Heart left ventricle (tissue), 16 donors: Measurements from ENCODE around the gene OR5M3. TPM values are rescaled to one million over a fixed set of nuclear protein-coding genes. Genes with fewer than 3 reads are reported as not detected.

Source experiments
- ATAC-seq, 4 donors: fragments of 200-7000 bp; cut with Tn5 transposase; one replicate each; pipeline ENCODE4 v1.9.1; 2020 to 2022; ENCODE audit warnings: moderate library complexity in 4 of 4, mild to moderate bottlenecking in 3 of 4, moderate number of reproducible peaks in 1 of 4
- DNase-seq, 5 donors: peaks; one replicate each; pipeline ENCODE4 v3.0.0-alpha.2; 2020
- H3K27ac ChIP-seq, 12 donors: fragments of 200-600 bp; sonication (generic) in 4 of 12; one replicate each; pipeline versions ENCODE4 v1.5.0 to v1.8.0; 2016 to 2022; ENCODE audit warnings: mild to moderate bottlenecking in 2 of 12
- H3K27me3 ChIP-seq, 9 donors: fragments of 200-600 bp; sonication (generic) in 2 of 9; one replicate each; pipeline versions ENCODE4 v1.5.1 to v1.8.0; 2016 to 2022; ENCODE audit warnings: mild to moderate bottlenecking in 3 of 9
- H3K36me3 ChIP-seq, 9 donors: fragments of 200-600 bp; sonication (generic) in 2 of 9; one replicate each; pipeline versions ENCODE4 v1.5.0 to v1.8.0; 2018 to 2022; ENCODE audit warnings: mild to moderate bottlenecking in 2 of 9
- H3K4me1 ChIP-seq, 12 donors: fragments of 200-600 bp; sonication (generic) in 4 of 12; one replicate each; pipeline versions ENCODE4 v1.5.0 to v1.8.0; 2016 to 2022; ENCODE audit warnings: mild to moderate bottlenecking in 3 of 12
- H3K4me3 ChIP-seq, 12 donors: fragments of 200-600 bp; sonication (generic) in 4 of 12; one replicate each; pipeline versions ENCODE4 v1.5.0 to v1.8.0; 2017 to 2022; ENCODE audit warnings: mild to moderate bottlenecking in 9 of 12, moderate library complexity in 4 of 12
- H3K9me3 ChIP-seq, 12 donors: fragments of 200-600 bp; sonication (generic) in 4 of 12; one replicate each; pipeline versions ENCODE4 v1.5.0 to v1.8.0; 2016 to 2022; ENCODE audit warnings: mild to moderate bottlenecking in 1 of 12
- POLR2A ChIP-seq, 2 donors: fragments of 450-650 bp; IDR thresholded peaks; one replicate each; pipeline ENCODE4 v1.6.1; 2017; ENCODE audit warnings: antibody characterized with exemption in 2 of 2, mild to moderate bottlenecking in 2 of 2, moderate library complexity in 2 of 2
- WGBS, 4 donors: extraction: QIAGEN DNeasy Blood & Tissue Kit in 2 of 4; methylation state at CpG; one replicate each; pipeline versions ENCODE4 v1.1.5 to v1.1.7; 2013 to 2018; 5-methylcytosine and 5-hydroxymethylcytosine counted together
- intact Hi-C, 10 donors: fragments of 100-400 bp; cut with DNase I; formaldehyde crosslinking; loops; one replicate each; pipeline versions ENCODE4 v1.11.1 to v1.14.2; 2022
- polyA plus RNA-seq, 2 donors: library from polyadenylated mRNA; stranded (reverse); fragments of 200-250 nt; gene quantifications; one replicate each; pipeline ENCODE4 v1.2.3, GENCODE V29; 2013
- total RNA-seq, 9 donors: library from RNA; depleted of rRNA in 2 of 9; stranded (reverse); fragments of >200 nt in 2 of 9; fragmentation: NEBNext Ultra II Directional in 3 of 9; extraction: Animal tissue kit (Norgen Biotek cat#: 25700) in 3 of 9; gene quantifications; one replicate each; pipeline versions ENCODE4 v1.1.0 to v1.2.4, GENCODE V29; 2016 to 2023
- TF ChIP-seq, protein P1 (sequence below), 12 donors: fragments of 200-600 bp; sonication (generic) in 4 of 12; IDR thresholded peaks; one replicate each; pipeline versions ENCODE4 v1.5.0 to v1.8.0; 2018 to 2022; ENCODE audit warnings: antibody characterized with exemption in 12 of 12, mild to moderate bottlenecking in 5 of 12
- donor health status: ischemic (EF 13 %, LVEDD 7.1; RV severe dilation, severe dysfunction).
- donor health status: healthy with polysubstance abuse.
- donor health status: DM: no; HTN: yes; CAD: no.
- donor health status: DM: no; HTN: no; CAD: no.
- donor health status: ischemic (EF 25% LVEDD 6.9; RV normal size, moderate dysfunction).
- donor health status: ischemic (EF 25% LVEDD 5.7; RV mildly dilated, moderate dysfunction).
- donor health status: healthy.
- donor health status: DM: yes; HTN: yes; CAD: no.
- donor health status: ischemic (EF 35%, LVEDD 5.7; RV mildly dilated, moderate dysfunction).
- donor health status: nonischemic (EF 11% LVEDD 7.7; RV severe dilation, severe dysfunction).
- donor health status: DM: yes; HTN: yes; CAD: no.
- donor health status: PGD.
- donor health status: ischemic (EF 29% LVEDD 5.4; RV normal size, mild dysfunction).
- donor health status: nonischemic (EF 23%, LVEDD 6.1; RV moderate dilation, normal function).

Gene OR5M3
- total and polyA plus RNA-seq, 11 donors, result not detected

DNA sequence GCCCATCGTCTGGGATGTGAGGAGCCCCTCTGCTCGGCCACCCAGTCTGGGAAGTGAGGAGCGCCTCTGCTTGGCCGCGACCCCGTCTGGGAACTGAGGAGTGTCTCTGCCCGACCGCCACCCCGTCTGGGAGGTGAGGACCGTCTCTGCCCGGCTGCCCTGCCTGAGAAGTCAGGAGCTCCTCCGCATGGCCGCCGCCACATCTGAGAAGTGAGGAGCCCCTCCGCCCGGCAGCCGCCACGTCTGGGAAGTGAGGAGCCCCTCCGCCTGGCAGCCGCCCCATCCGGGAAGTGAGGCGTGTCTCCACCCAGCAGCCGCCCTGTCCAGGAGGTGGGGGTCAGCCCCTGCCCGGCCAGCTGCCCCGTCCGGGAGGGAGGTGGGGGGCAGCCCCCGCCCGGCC, 23.9 kb upstream of the OR5M3 start:
- no peak overlapping the region for H3K27ac ChIP-seq
- intact Hi-C loops, result no loop called here
- no peak overlapping the region for H3K4me3 ChIP-seq
- no peaks in the 10 kb centered on the region for H3K36me3 ChIP-seq
- DNase-seq (peak in 2 of 5 donors; percentile 6 to 61), ATAC-seq (no peak)
- TF ChIP-seq, protein P1, sequence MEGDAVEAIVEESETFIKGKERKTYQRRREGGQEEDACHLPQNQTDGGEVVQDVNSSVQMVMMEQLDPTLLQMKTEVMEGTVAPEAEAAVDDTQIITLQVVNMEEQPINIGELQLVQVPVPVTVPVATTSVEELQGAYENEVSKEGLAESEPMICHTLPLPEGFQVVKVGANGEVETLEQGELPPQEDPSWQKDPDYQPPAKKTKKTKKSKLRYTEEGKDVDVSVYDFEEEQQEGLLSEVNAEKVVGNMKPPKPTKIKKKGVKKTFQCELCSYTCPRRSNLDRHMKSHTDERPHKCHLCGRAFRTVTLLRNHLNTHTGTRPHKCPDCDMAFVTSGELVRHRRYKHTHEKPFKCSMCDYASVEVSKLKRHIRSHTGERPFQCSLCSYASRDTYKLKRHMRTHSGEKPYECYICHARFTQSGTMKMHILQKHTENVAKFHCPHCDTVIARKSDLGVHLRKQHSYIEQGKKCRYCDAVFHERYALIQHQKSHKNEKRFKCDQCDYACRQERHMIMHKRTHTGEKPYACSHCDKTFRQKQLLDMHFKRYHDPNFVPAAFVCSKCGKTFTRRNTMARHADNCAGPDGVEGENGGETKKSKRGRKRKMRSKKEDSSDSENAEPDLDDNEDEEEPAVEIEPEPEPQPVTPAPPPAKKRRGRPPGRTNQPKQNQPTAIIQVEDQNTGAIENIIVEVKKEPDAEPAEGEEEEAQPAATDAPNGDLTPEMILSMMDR (IDR thresholded peaks at IDR 0.05), result no peak
- no peak for TF ChIP-seq POLR2A (IDR thresholded peaks at IDR 0.05)
- no peaks in the 10 kb centered on the region for H3K9me3 ChIP-seq
- H3K27me3 ChIP-seq, result no peaks in the 10 kb centered on the region
- H3K4me1 ChIP-seq, result no peaks in the 10 kb centered on the region
- WGBS, 4 donors, result 96 to 100% (median 98%) methylated on average over 4 to 28 of the region's 28 CpGs

DNA sequence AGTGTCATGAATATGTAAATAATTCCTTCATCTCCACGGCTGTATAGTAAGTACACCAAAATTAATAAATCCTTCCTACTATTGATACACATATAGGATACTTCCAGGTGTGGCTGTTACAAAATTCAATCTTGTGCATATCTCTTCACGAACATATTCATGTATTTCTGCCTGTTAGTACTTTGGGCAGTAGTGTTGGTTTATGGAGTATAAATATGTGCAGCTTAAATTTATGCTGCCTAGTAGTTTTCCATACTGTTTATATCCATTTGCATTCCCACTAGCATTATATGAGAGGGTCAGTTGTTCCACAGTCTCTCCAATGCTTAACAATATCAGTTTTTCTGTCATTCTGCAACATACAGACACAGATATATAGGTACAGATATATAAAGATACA, 22.0 kb upstream of the OR5M3 start:
- H3K4me3 ChIP-seq, result no peak overlapping the region

DNA sequence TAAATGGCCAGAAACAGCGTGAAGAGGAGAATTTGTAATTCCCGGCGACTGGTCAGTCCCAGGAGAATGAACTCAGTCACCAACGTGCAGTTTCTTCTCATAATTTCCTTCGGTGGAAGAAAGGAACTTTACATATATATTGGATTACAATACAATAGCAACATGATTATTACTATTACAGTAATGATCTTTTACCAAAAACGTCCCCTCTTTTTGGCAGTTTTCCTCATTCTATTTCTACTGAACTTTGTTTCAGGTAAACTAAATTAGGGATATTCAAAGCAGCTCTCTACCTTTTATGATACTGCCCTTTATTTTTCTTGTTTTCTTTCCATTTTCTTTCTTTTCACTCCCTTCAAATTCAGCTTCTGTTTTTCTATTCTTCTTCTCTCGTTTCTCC, 18.1 kb upstream of the OR5M3 start, which contains the start of gene OR5M8:
OR5M8 (minus strand) TSS at position 101 of the 400 bp plus-strand sequence; CDS start at position 101, 0 bp downstream.
- 73 to 78% (median 74%) methylated on average over 7 of the region's 7 CpGs for WGBS, 4 donors
- Histone ChIP-seq H3K4me1 (no peaks in the 10 kb centered on the region), H3K27me3 (no peaks in the 10 kb centered on the region), H3K4me3 (no peak within 1 kb of the TSS), H3K27ac (no peak within 1 kb of the TSS), H3K9me3 (peaks cover 0 to 7% (median 0%) of the 10 kb centered on the region in 12 donors), H3K36me3 (no peaks in the 10 kb centered on the region)
- intact Hi-C loops, result no loop called here
- TF ChIP-seq, protein P1 (IDR thresholded peaks at IDR 0.05), result no peak
- no peak for TF ChIP-seq POLR2A (IDR thresholded peaks at IDR 0.05)
- no peak for DNase-seq
- ATAC-seq, result no peak

More for the DNA sequence above, 22.0 kb upstream of the OR5M3 start:
- ATAC-seq (no peak), DNase-seq (no peak)
- no peak overlapping the region for H3K27ac ChIP-seq
- WGBS, 4 donors, result 74 to 84% (median 78%) methylated on average over 2 of the region's 2 CpGs
- H3K9me3 ChIP-seq, result no peaks in the 10 kb centered on the region
- intact Hi-C loops, result no loop called here
- no peaks in the 10 kb centered on the region for H3K36me3 ChIP-seq
- TF ChIP-seq, protein P1 (IDR thresholded peaks at IDR 0.05), result no peak
- TF ChIP-seq POLR2A (IDR thresholded peaks at IDR 0.05), result no peak
- no peaks in the 10 kb centered on the region for H3K4me1 ChIP-seq
- no peaks in the 10 kb centered on the region for H3K27me3 ChIP-seq

DNA sequence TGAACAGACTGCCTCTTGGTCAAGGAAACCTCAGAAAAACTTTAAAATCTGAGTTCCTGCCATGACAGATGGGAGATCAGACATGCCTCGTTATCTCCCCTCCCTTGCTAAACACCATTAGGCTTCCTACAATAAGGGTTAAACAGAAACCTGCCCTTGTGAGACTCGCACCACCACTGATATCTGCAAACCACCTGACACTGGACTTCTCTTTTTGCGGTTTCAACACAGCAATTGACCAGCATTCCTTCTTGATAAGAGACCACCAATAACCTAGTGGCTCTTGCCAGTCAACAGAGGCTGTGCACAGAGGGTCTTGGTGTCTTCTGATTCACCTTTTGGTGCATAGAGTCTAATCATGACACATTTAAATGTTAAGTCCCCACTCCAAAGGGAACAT, 13.6 kb upstream of the OR5M3 start:
- intact Hi-C loops, result no loop called here
- peaks cover 0 to 7% (median 0%) of the 10 kb centered on the region in 12 donors for H3K9me3 ChIP-seq
- H3K36me3 ChIP-seq, result no peaks in the 10 kb centered on the region
- no peaks in the 10 kb centered on the region for H3K4me1 ChIP-seq
- TF ChIP-seq POLR2A (IDR thresholded peaks at IDR 0.05), result no peak
- TF ChIP-seq, protein P1 (IDR thresholded peaks at IDR 0.05), result no peak
- WGBS, 4 donors, result 44 to 51% (median 48%) methylated on average over 3 of the region's 3 CpGs
- H3K27me3 ChIP-seq, result no peaks in the 10 kb centered on the region
- no peak overlapping the region for H3K27ac ChIP-seq
- no peak overlapping the region for H3K4me3 ChIP-seq
- DNase-seq, result no peak
- ATAC-seq, result no peak
